HG03378 (cell line): ENCODE data around the gene RIBC1.
"Not testable (repeated sequence)": the region's sequence is repeated elsewhere in the genome, so short reads cannot be mapped to it uniquely, and the experiment has no call there.

Experiments
- ATAC-seq: cut with Tn5 transposase; IDR thresholded peaks from one replicate; pipeline ENCODE4 v1.9.1; 2021; ENCODE audit warnings: mild to moderate bottlenecking, moderate library complexity; ENCODE audit not compliant: unreplicated experiment

The RIBC1 gene

DNA sequence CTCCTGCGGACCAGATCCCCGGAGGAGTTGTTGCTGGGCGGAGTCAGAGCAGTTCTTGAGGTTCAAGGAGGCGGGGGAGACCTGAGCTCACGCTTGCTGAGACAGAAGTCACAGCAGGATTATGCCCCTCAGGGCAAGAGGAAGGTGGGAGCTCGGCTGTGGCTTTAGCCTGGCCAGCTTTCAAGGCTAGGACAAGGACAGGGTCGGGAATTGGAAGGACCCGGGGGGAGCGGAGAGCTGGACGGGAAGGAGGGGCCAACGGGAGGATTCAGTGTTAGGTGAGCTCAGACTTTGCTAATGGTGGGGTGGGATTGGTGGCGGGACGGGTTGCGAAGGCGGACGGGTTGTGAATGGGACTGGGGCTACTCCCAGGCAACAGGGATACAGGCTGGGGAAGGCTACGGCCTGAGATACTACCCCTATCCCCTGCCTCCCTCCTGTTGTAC lies at the start of gene RIBC1:
Gene RIBC1 (plus strand): TSS at position 13 of the 446 bp plus-strand sequence. CDS start 3,404 bp downstream, outside the sequence.
- no peak for ATAC-seq

DNA sequence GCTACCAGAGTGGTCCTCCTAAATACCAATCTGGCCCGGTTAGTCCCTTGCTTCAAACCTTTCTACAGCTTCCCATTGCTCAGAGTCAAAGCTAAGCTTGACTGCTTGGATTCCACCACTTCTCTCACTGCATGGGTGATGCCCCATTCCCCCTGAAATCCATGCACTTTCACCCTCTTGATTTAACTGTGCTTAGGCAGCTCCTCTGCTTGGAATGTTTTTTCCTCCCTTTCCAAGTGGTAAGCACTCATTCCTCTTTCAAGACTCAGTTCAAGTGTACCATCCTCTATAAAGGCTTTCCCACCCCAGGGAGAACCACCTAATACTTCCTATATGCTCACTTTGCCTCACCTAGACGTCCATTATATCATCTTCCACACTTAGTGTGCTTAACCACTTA lies 49.4 kb upstream of the RIBC1 start:
- ATAC-seq, result no peak

DNA sequence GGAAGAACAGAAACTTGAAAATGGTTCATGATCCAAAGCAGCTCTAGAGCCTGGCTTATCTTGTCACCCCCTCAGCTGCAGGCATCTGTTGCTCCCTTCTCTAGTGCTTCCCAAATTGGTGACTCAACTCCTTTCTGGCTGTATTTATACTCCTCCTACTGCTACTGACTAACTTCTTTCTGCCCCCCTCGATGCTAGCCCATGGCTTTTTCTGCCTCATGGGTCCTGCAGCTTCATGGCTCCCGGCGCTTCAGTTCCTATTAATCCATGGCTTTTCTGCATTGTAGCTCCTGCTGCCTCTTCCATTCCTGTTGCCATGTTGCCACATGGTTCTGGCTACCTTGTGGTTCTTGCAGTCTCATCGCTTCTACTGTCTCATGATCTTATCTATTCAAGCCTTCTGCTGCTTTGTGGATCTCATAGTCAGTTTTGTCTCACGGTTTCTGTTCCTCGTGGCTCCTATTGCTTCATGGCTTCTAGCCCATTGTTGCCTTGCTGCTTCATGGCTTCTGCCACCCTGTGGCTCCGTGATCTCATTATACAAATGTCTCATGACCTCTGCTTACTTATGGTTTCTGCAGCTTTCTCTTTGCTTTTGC lies 48.4 kb upstream of the RIBC1 start:
- ATAC-seq, result no peak

DNA sequence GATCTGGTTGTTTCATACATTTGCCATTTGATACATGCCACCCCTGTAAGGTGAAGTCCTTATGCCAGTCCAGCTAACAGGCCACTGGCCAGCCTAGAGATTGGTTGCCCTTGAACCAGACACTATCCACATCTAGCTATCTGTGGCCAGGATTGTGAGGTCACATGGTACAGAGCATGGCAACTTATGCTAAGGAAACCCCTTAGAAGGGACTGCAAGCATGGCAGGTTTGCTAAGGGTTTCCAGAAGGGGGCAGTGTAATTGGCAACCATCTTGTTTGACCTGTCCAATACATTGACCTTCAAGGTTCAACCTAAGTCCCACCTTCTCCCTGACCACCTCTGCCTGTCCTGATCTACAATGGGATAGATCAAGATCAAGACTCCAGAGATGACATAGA lies 47.8 kb upstream of the RIBC1 start:
- ATAC-seq, result no peak

DNA sequence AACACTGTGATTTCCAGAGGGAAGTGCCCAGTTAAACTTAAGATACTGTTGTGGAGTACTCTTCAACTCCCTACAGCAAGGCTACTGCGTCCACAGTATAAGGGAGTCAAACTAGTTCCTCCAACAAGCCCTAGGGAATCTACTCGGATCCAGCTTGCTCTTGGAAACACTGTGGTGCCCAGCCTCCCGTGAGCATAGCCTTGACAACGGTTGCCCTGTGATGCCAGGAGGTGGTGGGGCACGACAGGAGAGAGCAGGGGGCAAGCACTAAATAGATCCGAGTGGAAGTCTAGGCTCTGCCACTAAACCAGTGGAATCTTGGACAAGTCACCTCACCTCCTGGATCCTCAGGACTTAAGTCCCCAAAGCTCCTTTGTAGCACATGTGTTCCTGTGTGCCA lies 45.8 kb upstream of the RIBC1 start:
- ATAC-seq, result no peak

DNA sequence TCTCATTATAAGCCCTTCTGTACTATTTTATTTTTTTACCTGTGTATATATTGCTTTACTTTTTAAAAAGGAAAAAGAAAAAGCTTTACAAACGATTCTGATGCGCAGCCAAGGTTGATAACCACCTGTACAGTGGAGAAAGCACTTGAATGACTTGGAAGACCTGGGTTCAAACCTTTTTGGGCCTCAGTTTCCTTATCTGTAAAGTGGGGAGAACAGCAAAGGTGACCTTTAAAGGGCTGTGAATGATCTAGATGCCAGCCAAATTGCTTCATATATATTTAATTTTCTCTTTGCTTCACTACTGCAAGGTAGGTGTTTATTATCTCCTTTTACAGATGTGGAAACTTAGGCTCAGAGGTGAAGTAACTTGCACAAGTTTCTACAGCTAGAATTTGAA lies 45.2 kb upstream of the RIBC1 start:
- no peak for ATAC-seq

DNA sequence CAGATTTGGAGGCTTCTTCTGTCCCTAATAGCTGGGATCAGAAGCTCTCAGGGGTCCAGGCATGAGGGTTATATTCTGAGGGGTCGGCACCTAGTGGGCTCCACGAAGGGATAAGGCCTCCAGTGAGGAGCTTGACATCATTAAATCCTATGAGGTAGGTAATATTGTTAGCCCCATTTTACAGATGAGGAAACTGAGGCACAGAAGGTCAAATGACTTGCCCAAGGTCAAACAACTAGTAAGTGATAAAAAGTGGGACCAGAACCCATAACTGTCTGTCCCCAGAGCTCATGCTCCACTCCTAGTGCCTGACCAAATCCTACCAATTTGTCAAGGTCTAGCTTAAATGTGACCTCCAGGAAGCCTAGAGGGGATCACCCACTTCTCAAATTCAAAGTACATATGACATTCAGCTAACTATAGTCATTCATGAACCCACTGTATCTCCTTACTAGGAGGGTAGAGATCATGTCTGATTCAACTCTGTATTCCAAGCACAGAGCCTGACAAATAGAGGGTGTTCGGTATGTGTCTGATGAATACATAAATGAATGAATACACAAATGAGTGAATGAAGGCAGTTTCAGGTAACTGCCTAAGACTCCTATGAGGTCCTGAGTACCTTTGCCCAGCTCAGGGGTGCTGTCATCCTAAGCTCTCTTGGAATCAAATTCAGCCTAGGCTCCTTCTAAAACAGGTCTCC lies 43.5 kb upstream of the RIBC1 start:
- ATAC-seq, result no peak

DNA sequence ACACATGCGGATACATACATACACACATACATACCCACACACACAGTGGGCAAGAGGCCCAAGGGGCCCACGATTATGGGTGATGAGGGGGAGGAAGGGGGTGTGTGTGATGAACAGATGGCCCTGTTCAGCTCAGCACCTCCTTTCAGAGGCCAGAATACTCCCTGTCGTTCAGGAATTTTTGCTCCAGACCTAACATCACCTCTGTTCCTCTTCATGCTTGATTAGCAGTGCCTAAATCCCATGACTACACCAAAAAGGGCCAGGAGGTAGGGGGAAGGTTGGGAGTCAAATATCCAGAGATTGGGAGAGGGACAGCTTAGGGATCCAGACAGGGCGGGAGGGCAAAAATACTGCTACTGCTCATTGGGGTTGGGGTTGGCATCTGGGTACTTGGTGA lies 42.9 kb upstream of the RIBC1 start:
- no peak for ATAC-seq

DNA sequence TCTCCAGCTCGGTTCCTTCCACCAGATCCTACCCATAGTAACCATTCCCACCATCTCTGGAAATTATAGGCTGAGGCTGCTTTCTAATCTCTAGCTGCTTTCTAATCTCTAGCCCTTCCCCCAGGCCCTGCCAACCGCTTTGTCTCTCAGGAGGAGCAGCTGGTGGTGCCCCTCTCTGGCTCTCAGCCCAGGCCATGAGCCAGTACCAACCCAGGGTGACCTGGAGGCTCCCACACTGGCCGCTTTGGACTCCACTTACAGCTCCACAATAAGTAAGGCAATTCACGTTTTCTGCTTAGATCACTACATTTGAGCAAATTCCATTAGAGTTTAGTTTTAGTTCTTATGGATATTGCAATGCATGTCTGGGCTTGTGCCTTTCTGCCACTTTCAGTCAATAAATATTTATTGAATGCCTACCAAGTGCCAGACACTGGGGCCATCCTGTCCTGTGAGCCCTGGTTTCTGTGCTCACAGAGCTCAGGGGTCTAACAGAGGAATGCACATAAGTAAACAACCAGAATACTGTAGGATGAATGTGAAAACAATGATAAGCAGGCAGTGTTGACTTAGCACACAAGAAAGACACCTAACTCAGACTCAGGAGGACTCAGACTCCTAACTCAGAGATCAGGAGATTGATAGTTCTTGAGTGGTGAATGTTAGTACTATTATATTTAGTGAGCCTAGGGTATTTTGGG lies 39.1 kb upstream of the RIBC1 start:
- ATAC-seq, result no peak

DNA sequence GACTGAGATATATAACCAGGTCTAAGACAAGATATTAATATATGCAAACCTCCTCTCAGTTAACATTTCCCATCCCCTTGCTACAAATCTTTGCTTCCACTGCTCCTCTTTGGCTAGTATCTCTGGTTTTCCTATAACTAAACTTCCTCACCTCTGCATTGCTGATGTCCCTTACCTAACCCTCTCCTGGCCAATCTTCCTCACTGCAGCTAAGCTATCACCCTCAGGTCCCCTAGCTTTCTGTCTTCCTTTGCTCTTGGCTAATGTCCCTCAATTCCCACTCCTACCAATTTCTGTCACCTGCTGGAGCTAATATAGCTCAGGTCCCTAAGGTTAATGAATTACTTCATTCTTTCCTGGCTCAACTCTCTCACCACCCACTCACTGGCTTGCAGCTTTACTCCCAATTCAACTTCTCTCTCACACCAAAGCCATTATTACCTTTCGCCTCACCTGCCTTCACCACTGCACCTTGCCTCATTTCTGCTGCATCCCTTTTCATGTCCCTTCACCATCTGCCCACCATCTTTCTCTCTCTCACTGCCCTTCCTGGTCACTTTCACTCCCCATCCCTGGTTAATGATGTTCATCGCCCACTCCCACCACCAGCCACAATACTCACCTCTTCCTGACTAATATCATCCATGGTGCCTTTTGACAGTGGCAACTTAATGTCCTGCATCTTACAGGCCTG lies 26.9 kb upstream of the RIBC1 start:
- no peak for ATAC-seq

DNA sequence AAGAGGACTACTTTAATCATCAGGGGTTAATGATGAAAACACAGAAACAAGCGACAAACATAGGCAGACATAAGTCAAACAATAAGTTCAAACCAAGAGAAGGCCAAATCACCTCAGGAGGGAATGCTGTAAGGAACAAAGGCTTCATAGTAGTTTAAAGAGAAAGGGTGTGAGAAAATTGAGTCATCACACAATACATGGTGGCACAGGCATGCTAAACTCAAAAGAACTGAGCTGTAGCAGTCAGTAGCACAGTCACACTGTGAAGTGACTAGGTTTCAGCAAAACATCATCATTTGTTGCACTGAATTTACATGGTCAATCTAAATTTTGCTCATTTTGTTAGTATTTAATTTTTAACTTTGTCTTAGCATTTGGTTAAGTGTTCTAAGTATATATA lies 24.5 kb upstream of the RIBC1 start:
- no peak for ATAC-seq

DNA sequence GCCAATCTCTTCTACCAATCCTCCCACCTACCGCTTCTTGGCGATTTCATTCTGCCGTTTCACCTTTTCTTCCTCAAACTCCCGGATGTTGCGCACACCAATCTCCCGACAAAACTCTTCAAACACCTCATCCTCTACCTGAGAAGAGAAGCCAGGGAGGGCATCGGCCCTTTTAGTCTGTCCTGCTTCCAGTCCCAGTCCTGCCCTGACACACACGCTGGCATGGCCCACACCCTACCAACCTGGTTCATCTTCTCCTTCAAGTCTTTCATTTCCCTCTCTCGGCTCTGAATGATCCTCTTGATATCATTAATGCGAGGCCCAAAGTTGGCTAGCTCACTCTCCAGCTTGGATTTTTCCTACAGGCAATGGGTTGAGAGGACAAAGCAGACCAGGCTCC lies 19.1 kb upstream of the RIBC1 start:
- ATAC-seq, result no peak

DNA sequence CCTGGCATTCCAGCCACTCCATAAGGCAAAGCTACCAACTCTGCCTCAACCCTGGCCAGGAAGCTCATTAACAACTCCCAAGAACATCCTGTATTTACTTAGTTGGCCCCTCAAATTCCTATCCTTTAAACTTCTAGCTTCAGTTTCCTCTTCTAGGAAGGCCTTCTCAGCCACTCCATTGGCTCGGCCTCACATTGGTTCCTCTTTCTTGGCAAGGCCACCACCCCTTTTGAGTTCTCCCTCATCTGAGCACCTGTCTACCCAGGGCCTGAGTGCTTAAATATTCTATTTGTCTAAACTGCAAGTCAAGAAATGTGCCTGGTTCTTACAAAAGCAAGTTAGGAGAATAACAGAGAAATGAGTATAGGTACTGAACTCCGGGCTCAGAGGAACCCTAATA lies 10.2 kb upstream of the RIBC1 start:
- no peak for ATAC-seq

DNA sequence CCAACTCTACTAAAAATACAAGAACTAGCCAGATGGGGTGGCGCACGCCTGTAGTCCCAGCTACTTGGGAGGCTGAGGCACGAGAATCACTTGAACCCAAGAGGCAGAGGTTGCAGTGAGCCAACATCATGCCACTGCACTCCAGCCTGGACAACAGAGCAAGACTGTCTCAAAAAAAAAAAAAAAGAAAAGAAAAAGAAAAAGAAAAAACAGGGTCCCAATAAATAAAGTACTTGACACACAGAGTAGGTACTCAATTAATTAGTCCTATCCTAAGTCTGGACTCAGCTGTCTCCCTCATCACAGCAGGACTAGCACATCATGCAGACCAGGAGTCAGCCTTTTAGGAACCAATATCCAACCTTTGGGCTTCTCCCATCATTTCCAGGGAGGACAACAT lies 2.3 kb upstream of the RIBC1 start:
- ATAC-seq, result not testable (repeated sequence)

DNA sequence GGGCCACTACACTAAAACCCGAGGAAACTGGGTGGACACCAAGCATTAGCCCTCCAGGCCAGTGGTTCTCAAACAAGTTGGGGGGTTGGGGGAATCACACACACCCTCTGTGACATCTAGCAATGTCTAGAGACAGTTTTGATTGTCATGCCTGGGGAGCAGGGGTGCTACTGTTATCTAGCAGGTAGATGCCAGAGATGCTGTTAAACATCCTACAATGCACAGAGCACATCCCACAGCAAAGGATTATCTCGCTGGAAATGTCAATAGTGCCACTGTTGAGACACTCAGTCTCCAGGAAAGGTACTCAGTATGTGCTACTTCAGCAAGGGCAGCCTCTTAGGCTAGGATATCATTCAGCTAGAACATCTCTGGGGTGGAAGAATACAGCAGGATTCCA lies 1.5 kb upstream of the RIBC1 start:
- ATAC-seq, result no peak

DNA sequence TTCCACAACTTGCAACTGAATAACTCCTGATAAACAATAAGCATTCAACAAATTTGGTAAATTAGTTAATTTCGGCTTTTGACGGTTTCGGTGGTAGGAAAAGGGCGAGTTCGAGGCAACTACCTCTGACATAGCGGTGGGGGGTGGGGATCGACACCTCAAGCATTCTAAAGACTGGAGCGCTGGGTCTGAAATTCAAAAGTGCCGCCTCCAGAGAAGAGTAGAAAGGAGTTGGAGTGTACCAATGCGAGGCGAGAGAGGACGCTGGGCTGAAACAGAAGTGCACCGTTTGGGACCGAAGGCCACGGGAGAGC lies 944 bp upstream of the RIBC1 start:
- ATAC-seq, result peak; percentile 10

DNA sequence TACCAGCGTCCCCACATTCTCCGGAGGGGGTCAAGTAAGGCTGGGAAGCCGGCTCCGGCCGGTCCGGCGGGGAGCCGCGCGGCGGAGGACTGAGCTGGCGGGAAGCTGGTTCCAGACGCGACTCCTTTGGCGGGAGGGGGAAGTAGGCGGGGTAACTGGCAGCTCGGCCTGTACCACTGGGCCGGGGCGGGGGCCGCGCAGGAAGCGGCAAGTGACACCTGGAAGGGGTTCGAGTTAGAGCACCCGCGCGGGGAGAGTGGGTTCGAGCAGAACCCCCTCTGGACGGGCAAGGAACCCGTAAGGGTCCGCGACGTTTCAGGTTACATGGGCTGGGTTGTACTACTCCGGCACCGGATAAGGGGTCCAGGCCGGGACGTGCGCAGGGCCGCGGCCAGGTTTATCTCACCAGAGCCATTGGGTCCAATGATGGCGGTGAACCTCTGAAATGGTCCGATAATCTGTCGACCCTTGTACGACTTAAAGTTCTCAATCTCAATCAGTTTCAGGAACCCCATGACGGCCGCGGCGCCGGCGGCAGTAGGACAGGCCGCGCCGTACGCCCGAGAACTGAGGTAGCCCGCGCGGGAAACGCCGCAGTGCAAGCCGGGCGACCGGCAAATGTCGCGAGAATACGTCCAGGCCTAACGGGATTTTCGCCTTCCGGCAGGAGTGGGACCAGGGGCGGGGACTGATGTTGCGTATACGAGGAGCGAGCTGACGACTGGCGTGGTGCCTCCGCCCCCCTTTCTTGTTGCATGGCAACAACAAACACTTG lies 400 bp upstream of the RIBC1 start, which contains the start of gene SMC1A:
Gene SMC1A (minus strand): TSS at position 569 of the 775 bp plus-strand sequence. CDS start 54 bp downstream, at position 515.
- peak; percentile 95 for ATAC-seq

DNA sequence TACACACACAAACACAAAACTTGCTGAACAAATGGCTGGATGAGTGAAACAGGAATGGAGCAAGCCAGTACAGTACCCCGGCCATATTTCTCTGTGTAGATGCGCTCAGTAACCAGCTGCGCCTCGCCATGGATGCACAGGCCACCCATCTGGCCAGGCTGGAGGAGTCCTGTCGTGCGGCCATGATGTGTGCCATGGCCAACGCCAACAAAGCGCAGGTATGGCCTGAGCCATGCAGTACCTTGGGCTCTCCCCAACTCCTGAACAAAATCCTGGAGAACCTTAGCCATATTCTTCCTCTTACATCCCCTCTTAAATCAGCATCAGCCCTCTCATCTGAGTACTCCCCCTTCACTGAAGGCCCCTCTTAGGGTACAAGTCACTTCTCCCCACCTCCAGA lies 7.1 kb downstream of the RIBC1 start:
- ATAC-seq, result no peak

DNA sequence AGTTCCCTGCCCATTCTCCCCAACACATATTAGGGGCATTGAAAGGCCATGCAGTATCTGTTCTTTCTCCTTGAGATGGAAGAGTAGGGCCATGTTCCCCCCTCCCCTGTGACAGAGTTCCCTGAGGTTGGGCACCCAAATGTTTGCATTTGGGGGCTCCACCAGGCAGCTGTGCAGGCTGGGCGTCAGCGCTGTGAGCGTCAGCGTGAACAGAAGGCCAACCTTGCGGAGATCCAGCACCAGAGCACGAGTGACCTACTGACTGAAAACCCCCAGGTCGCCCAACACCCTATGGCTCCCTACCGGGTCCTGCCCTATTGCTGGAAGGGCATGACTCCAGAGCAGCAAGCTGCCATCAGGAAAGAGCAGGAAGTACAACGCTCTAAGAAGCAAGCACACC lies 7.6 kb downstream of the RIBC1 start:
- no peak for ATAC-seq

DNA sequence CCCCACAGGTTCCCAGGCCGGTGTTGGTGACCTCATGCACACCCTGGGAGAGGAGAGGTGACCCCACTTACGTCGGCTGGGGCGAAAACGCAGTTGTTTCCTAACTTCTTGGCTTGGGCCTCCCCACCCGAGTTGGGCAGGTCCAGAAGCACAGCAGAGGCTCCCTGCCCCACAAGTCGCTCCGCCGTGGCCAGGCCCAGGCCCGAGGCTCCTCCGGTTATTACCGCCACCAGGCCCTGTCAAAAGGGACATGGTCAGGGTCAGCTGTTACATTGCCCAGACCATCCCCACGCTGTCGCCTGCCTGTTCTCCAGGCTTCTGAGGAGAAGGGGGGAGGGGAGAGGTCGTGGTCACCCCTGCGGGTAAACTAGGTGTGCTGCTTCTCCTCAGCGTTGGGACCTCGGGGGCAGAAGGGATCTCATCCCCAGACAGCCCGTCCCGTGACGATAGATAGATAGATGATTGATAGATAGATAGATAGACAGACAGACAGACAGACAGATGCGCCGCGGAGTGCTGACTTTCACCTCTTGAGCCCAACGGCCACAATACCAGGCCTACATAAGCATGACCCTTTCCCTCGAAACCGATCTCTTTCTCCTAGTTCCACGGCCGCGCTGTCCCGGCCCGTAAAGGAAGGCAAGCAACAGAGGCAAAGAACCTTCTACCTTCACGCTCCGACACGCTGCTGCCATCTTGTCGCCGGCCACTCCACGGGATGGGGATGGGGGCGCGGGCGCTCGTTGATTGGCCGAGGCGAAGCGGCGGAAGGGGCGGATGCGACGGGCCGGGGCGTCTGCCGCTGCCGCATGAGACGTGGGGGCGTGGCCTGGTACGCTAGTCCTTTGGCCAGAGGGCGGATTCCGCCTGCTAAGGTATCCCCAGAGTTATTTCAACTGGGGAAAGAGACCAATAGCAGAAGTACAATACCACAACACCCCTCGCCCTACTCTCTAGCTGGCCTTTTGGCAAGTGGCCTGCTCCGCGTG lies 11.3 kb downstream of the RIBC1 start, which contains the start of gene HSD17B10:
Gene HSD17B10 (minus strand): TSS at position 720 of the 989 bp plus-strand sequence. CDS start 25 bp downstream, at position 695.
- ATAC-seq, result peak; percentile 76
